ENCODE results near the gene GRPEL2.

DNA sequence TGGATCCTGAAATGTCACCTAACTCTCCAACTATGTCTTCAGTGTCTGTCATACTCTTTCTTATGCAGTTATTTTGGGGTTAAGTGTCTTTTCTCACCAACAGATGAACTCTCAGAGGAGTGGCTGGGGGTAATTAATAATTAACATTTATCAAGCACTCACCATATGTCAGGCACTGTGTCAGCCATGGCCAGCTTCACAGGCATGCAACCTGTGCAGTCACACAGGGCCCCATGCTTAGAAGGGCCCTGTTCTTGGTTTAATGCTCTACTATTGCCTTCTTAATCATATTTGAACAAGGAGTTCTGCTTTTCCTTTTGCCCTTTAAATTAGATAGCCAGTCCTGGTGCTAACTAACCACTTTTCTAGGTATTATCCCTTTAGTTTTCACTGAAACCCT, 3.4 kb upstream of the GRPEL2 start:
- TF ChIP-seq, protein P1, sequence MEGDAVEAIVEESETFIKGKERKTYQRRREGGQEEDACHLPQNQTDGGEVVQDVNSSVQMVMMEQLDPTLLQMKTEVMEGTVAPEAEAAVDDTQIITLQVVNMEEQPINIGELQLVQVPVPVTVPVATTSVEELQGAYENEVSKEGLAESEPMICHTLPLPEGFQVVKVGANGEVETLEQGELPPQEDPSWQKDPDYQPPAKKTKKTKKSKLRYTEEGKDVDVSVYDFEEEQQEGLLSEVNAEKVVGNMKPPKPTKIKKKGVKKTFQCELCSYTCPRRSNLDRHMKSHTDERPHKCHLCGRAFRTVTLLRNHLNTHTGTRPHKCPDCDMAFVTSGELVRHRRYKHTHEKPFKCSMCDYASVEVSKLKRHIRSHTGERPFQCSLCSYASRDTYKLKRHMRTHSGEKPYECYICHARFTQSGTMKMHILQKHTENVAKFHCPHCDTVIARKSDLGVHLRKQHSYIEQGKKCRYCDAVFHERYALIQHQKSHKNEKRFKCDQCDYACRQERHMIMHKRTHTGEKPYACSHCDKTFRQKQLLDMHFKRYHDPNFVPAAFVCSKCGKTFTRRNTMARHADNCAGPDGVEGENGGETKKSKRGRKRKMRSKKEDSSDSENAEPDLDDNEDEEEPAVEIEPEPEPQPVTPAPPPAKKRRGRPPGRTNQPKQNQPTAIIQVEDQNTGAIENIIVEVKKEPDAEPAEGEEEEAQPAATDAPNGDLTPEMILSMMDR (IDR thresholded peaks at IDR 0.05), result no peak
- TF ChIP-seq POLR2AphosphoS5 (IDR thresholded peaks at IDR 0.05), result no peak
- no peak for TF ChIP-seq POLR2A (IDR thresholded peaks at IDR 0.05)
- TF ChIP-seq EP300 (IDR thresholded peaks at IDR 0.05), result no peak

Measured in upper lobe of left lung (tissue), 4 donors.